UCSD-AML1 (cell line): ENCODE data around the gene TIGAR.

ENCODE experiments used
- DNase-seq: peaks from one replicate; lab custom pipeline; 2025; ENCODE audit not compliant: unreplicated experiment; lab: John Stamatoyannopoulos, UW

The TIGAR gene

GRCh38 chr12:4301932-4302501 lies 19.0 kb upstream of the TIGAR start:
- no peak for DNase-seq

- DNase-seq = no peak
Measured at GRCh38 chr12:4302881-4303280, 18.1 kb upstream of the TIGAR start.

- DNase-seq = no peak
Measured at GRCh38 chr12:4303750-4304149, 17.3 kb upstream of the TIGAR start.

GRCh38 chr12:4307593-4308333 lies 13.2 kb upstream of the TIGAR start:
- DNase-seq = no peak

- no peak for DNase-seq
Measured at GRCh38 chr12:4308334-4308950, 12.6 kb upstream of the TIGAR start.

- no peak for DNase-seq
Measured at GRCh38 chr12:4311776-4312175, 9.2 kb upstream of the TIGAR start.

- no peak for DNase-seq
Measured at GRCh38 chr12:4312251-4312650, 8.8 kb upstream of the TIGAR start.

GRCh38 chr12:4320497-4320852 lies 538 bp upstream of the TIGAR start:
- no peak for DNase-seq

GRCh38 chr12:4322726-4323125 lies 1.7 kb downstream of the TIGAR start:
- DNase-seq = no peak

- no peak for DNase-seq
Measured at GRCh38 chr12:4323396-4323795, 2.4 kb downstream of the TIGAR start.

- DNase-seq = no peak
Measured at GRCh38 chr12:4324366-4324765, 3.4 kb downstream of the TIGAR start.

- no peak for DNase-seq
Measured at GRCh38 chr12:4325966-4326365, 5.0 kb downstream of the TIGAR start.

- DNase-seq = no peak
Measured at GRCh38 chr12:4327293-4327692, 6.3 kb downstream of the TIGAR start.

- DNase-seq = no peak
Measured at GRCh38 chr12:4330203-4330602, 9.2 kb downstream of the TIGAR start.

GRCh38 chr12:4331221-4331620 lies 10.2 kb downstream of the TIGAR start:
- DNase-seq = no peak

- no peak for DNase-seq
Measured at GRCh38 chr12:4331842-4332241, 10.8 kb downstream of the TIGAR start.

- DNase-seq = no peak
Measured at GRCh38 chr12:4346931-4347330, 25.9 kb downstream of the TIGAR start.

GRCh38 chr12:4353785-4354208 lies 32.8 kb downstream of the TIGAR start:
- no peak for DNase-seq

- DNase-seq = no peak
Measured at GRCh38 chr12:4355156-4356040, 34.4 kb downstream of the TIGAR start.

GRCh38 chr12:4356041-4356327 lies 35.0 kb downstream of the TIGAR start:
- peak; percentile 67 for DNase-seq

GRCh38 chr12:4366090-4366489 lies 45.1 kb downstream of the TIGAR start:
- no peak for DNase-seq

- DNase-seq = no peak
Measured at GRCh38 chr12:4369548-4369947, 48.5 kb downstream of the TIGAR start.
